Keratinocyte (primary cell): Measurements from ENCODE around the gene TLCD3B. TPM values are rescaled to one million over a fixed set of nuclear protein-coding genes. Genes with fewer than 3 reads are reported as not detected.

Source experiments
- DNase-seq: peaks from one replicate; pipeline ENCODE4 v3.0.0-alpha.2; 2011; ENCODE audit warnings: low read depth, missing footprints, low spot score
- FAIRE-seq: peaks from 2 replicates; lab custom pipeline; 2011; peaks lifted over from hg19 to GRCh38; lab: Jason Lieb, UNC
- H2AFZ ChIP-seq: 2 replicates; pipeline ENCODE4 v1.6.0; 2012; ENCODE audit warnings: low read length, control low read depth, inconsistent platforms; ENCODE audit not compliant: control insufficient read depth
- H3K27ac ChIP-seq: 2 replicates; pipeline ENCODE4 v1.5.1; 2011; ENCODE audit warnings: low read length; ENCODE audit not compliant: control insufficient read depth, insufficient read depth
- H3K27me3 ChIP-seq: 3 replicates; pipeline ENCODE4 v1.6.0; 2011; ENCODE audit warnings: low read length; ENCODE audit not compliant: control insufficient read depth, insufficient read depth; ENCODE audit errors: extremely low read depth
- H3K36me3 ChIP-seq, 2 experiments: 2 replicates in 1 of 2; 3 replicates in 1 of 2; pipeline ENCODE4 v1.5.1; 2011; ENCODE audit warnings: low read length in 2 of 2, mild to moderate bottlenecking in 1 of 2; ENCODE audit not compliant: control insufficient read depth in 2 of 2, insufficient read depth in 2 of 2; ENCODE audit errors: extremely low read depth in 1 of 2
- H3K4me1 ChIP-seq: 3 replicates; pipeline ENCODE4 v1.5.1; 2011; ENCODE audit warnings: low read length; ENCODE audit not compliant: control insufficient read depth, insufficient read depth; ENCODE audit errors: extremely low read depth
- H3K4me2 ChIP-seq: 3 replicates; pipeline ENCODE4 v1.6.0; 2011; ENCODE audit warnings: low read depth, low read length; ENCODE audit not compliant: control insufficient read depth, insufficient read depth; ENCODE audit errors: extremely low read depth
- H3K4me3 ChIP-seq, 3 experiments: fragments of 200-600 bp in 1 of 3; sonication (generic) in 1 of 3; 2 replicates in 2 of 3; 3 replicates in 1 of 3; pipeline ENCODE4 v1.5.1; 2011 to 2016; ENCODE audit warnings: low read length in 3 of 3, mild to moderate bottlenecking in 3 of 3, control low read depth in 2 of 3, inconsistent platforms in 1 of 3, low read depth in 1 of 3, mixed read lengths in 1 of 3, mixed run types in 1 of 3, moderate library complexity in 1 of 3; ENCODE audit not compliant: control insufficient read depth in 2 of 3, insufficient read depth in 2 of 3; ENCODE audit errors: extremely low read depth in 1 of 3
- H3K79me2 ChIP-seq: 2 replicates; pipeline ENCODE4 v1.6.0; 2012; ENCODE audit warnings: low read length; ENCODE audit not compliant: control insufficient read depth, insufficient read depth
- H3K9ac ChIP-seq: 3 replicates; pipeline ENCODE4 v1.6.0; 2011; ENCODE audit warnings: low read length; ENCODE audit not compliant: control insufficient read depth, insufficient read depth; ENCODE audit errors: extremely low read depth
- H3K9me1 ChIP-seq: 3 replicates; pipeline ENCODE4 v1.6.0; 2011; ENCODE audit warnings: low read length; ENCODE audit not compliant: control insufficient read depth, insufficient read depth; ENCODE audit errors: extremely low read depth
- H3K9me3 ChIP-seq: 2 replicates; pipeline ENCODE4 v1.5.1; 2012; ENCODE audit warnings: low read depth, low read length; ENCODE audit not compliant: control insufficient read depth
- H4K20me1 ChIP-seq: 3 replicates; pipeline ENCODE4 v1.6.0; 2011; ENCODE audit warnings: low read length; ENCODE audit not compliant: control insufficient read depth, insufficient read depth; ENCODE audit errors: extremely low read depth
- EZH2 ChIP-seq: IDR thresholded peaks from one replicate; pipeline ENCODE4 v1.6.1; 2012; ENCODE audit warnings: inconsistent platforms, mild to moderate bottlenecking, low read length, moderate library complexity
- dilution Hi-C: fragments of 300-500 bp; cut with MboI; formaldehyde crosslinking; loops from one replicate; pipeline ENCODE4 v1.7.0; 2020; ENCODE audit warnings: low sequenced_read_pairs; ENCODE audit not compliant: extremely low pct_ligation_motif_present
- polyA plus RNA-seq, 5 experiments: library from polyadenylated mRNA; depleted of rRNA in 3 of 5; stranded (reverse) in 3 of 5; stranded (forward) in 1 of 5; unstranded in 1 of 5; fragments of >200 nt; gene quantifications; 1 replicate in 1 of 5; 2 replicates in 3 of 5; 3 replicates in 1 of 5; pipeline versions ENCODE4 v1.2.1 to v1.2.3, GENCODE V29; 2011 to 2012; ENCODE audit warnings: missing spikeins in 2 of 5, low read depth in 1 of 5, low replicate concordance in 1 of 5
- TF ChIP-seq, protein P1 (sequence below), 3 experiments: IDR thresholded peaks in 1 of 3; conservative IDR thresholded peaks in 1 of 3; optimal IDR thresholded peaks in 1 of 3; 2 replicates in 2 of 3; 3 replicates in 1 of 3; pipeline versions ENCODE3 to v1.5.1; 2011; ENCODE audit warnings: low read length in 3 of 3, mild to moderate bottlenecking in 3 of 3, moderate library complexity in 2 of 3, control low read depth in 1 of 3, inconsistent platforms in 1 of 3; ENCODE audit not compliant: insufficient read depth in 2 of 3; ENCODE audit errors: extremely low read depth in 1 of 3

TLCD3B gene
- polyA plus RNA-seq, 1 donor (not counting 4 experiments of a cell fraction or from before 2014, with no cell fraction given), result not detected

DNA sequence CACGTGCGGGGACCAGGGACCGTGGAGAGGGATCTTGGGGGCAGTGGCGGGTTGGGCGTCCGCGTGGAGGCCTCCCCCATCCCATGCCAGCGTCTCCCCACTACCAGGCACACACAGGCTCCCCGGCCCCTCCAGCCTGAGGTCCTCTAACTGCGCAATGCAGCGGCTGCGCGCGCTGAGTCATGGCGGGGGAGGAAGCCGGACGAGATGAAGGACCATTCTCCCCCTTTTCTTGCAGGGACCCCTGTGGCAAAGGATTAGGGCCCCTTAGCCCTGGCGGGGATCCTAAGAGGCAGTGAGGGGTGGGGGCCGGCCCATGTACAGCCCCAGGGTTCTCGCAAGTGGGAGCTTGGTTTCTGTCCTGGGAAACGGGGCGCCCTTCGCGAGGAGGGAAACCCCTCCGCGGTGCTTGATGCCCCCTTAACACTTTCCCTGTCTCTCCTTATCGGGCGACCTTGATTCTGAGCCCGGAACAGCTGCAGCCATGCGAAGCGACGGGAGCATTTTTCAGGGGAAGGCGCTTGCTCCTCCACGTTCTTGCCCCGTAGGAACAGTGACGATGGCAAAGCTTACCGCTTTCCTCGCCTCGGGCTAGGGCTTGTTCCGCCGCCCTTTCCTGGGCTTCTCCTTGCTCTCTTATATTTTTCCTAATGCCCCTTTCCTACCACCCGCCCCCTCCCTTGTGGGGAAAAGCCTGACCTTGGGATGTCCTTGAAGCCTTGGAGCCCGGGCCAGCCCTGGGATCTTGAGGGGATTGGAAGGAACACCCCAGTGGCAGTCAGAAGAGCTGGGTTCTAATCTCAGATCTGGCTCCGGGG, 35.1 kb upstream of the TLCD3B start:
- Histone ChIP-seq H3K4me1 (peaks cover 35% of the 10 kb centered on the region), H2AFZ (no peak overlapping the region), H4K20me1 (peaks cover 40% of the 10 kb centered on the region), H3K79me2 (peaks cover 54% of the 10 kb centered on the region), H3K9ac (peak overlapping the region; percentile 95), H3K9me1 (no peaks in the 10 kb centered on the region), H3K27me3 (no peaks in the 10 kb centered on the region), H3K36me3 (peaks cover 39 to 42% of the 10 kb centered on the region in 2 experiments), H3K9me3 (no peaks in the 10 kb centered on the region), H3K4me2 (peak overlapping the region; percentile 97), H3K27ac (peak overlapping the region; percentile 92), H3K4me3 (peak overlapping the region; percentile 87 to 98 (median 96))
- no peak for DNase-seq
- no peak for FAIRE-seq
- TF ChIP-seq, protein P1, sequence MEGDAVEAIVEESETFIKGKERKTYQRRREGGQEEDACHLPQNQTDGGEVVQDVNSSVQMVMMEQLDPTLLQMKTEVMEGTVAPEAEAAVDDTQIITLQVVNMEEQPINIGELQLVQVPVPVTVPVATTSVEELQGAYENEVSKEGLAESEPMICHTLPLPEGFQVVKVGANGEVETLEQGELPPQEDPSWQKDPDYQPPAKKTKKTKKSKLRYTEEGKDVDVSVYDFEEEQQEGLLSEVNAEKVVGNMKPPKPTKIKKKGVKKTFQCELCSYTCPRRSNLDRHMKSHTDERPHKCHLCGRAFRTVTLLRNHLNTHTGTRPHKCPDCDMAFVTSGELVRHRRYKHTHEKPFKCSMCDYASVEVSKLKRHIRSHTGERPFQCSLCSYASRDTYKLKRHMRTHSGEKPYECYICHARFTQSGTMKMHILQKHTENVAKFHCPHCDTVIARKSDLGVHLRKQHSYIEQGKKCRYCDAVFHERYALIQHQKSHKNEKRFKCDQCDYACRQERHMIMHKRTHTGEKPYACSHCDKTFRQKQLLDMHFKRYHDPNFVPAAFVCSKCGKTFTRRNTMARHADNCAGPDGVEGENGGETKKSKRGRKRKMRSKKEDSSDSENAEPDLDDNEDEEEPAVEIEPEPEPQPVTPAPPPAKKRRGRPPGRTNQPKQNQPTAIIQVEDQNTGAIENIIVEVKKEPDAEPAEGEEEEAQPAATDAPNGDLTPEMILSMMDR (optimal IDR thresholded peaks at IDR 0.05 in 1 of 3, IDR thresholded peaks at IDR 0.05 in 1 of 3, conservative IDR thresholded peaks at IDR 0.05 in 1 of 3; ENCODE audit: extremely low read depth in 1 of 3, insufficient read depth in 2 of 3, low read length in 3 of 3), result no peak
- no peak for TF ChIP-seq EZH2
- dilution Hi-C loops, result no loop called here

DNA sequence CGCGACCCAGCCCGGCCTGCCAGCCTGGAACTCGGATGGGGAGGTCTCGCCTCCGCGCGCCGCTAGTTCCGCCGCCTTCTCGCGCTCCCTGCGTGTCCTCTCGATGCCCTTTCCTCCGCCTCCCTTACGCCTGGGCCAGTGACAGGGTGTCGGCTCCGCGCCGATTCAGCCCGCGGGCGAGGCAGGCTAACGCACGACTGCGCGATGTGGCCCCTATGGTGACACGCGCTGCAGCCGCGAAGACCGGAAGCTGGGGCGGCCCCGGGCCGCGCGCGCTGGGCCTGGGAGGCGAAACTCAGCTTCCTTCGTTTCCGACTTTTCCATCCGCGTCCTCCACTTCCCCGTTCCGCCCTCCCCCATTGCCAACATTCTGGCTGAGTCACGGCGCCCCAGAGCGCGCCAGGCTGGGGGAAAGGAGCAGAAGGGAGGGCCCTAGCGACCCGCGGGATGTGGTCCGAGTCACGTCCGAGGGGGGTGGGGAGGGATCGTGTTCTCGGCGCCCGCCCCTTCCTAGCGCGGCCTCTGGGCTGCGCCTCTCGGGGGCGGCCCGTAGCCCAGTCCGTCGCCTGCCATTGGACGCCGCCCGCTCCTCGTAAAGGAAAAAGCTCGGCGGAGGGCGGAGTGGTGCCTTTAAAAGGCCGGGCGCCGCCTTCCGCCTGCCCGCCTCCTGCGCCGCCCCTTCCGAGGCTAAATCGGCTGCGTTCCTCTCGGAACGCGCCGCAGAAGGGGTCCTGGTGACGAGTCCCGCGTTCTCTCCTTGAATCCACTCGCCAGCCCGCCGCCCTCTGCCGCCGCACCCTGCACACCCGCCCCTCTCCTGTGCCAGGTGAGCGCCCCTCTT, 34.3 kb upstream of the TLCD3B start, which contains the start of gene ALDOA:
TSS of gene ALDOA (plus strand) at position 659 of the 841 bp plus-strand sequence. CDS start 1,138 bp downstream, outside the sequence.
- DNase-seq (peak; percentile 79), FAIRE-seq (no peak)
- H3K9ac ChIP-seq, result peak within 1 kb of the TSS; percentile 95
- H3K4me2 ChIP-seq, result peak within 1 kb of the TSS; percentile 97
- no peaks in the 10 kb centered on the region for H3K27me3 ChIP-seq
- H2AFZ ChIP-seq, result peak within 1 kb of the TSS; percentile 69
- H3K36me3 ChIP-seq, result peaks cover 33 to 37% of the 10 kb centered on the region in 2 experiments
- peaks cover 51% of the 10 kb centered on the region for H3K79me2 ChIP-seq
- H3K9me3 ChIP-seq, result no peaks in the 10 kb centered on the region
- peaks cover 35% of the 10 kb centered on the region for H3K4me1 ChIP-seq
- dilution Hi-C loops, result no loop called here
- TF ChIP-seq, protein P1 (optimal IDR thresholded peaks at IDR 0.05 in 1 of 3, IDR thresholded peaks at IDR 0.05 in 1 of 3, conservative IDR thresholded peaks at IDR 0.05 in 1 of 3; ENCODE audit: extremely low read depth in 1 of 3, insufficient read depth in 2 of 3, low read length in 3 of 3), result no peak
- no peak for TF ChIP-seq EZH2
- no peaks in the 10 kb centered on the region for H3K9me1 ChIP-seq
- peak within 1 kb of the TSS; percentile 87 to 98 (median 96) for H3K4me3 ChIP-seq
- peaks cover 36% of the 10 kb centered on the region for H4K20me1 ChIP-seq
- peak within 1 kb of the TSS; percentile 92 for H3K27ac ChIP-seq
